NCI-H82 treated with DMSO at 0.1 percent for 48 hours (cell line): ENCODE measurements around the gene GPNMB.
"Not testable (repeated sequence)": the region's sequence is repeated elsewhere in the genome, so short reads cannot be mapped to it uniquely, and the experiment has no call there.

Experiments
- DNase-seq: peaks from one replicate; lab custom pipeline; 2025; ENCODE audit not compliant: unreplicated experiment; lab: John Stamatoyannopoulos, UW

GPNMB gene

GRCh38 chr7:23246555-23246954, at the start of gene GPNMB:
Gene GPNMB (plus strand): TSS chr7:23246775. CDS start chr7:23246858, 83 bp downstream.
- DNase-seq = no peak

- not testable (repeated sequence) for DNase-seq
Observed at GRCh38 chr7:23197745-23198144, 48.8 kb upstream of the GPNMB start.

- no peak for DNase-seq
Observed at GRCh38 chr7:23200331-23200730, 46.2 kb upstream of the GPNMB start.

- DNase-seq = no peak
Observed at GRCh38 chr7:23204241-23204640, 42.3 kb upstream of the GPNMB start.

- no peak for DNase-seq
Observed at GRCh38 chr7:23205577-23205908, 41.0 kb upstream of the GPNMB start.

- DNase-seq = no peak
Observed at GRCh38 chr7:23205909-23206767, 40.4 kb upstream of the GPNMB start.

GRCh38 chr7:23207021-23207420, 39.6 kb upstream of the GPNMB start:
- DNase-seq = no peak

GRCh38 chr7:23207884-23208283, 38.7 kb upstream of the GPNMB start:
- no peak for DNase-seq

- no peak for DNase-seq
Observed at GRCh38 chr7:23208316-23208715, 38.3 kb upstream of the GPNMB start.

GRCh38 chr7:23210506-23210905, 36.1 kb upstream of the GPNMB start:
- DNase-seq = no peak

- DNase-seq = no peak
Observed at GRCh38 chr7:23211589-23211988, 35.0 kb upstream of the GPNMB start.

GRCh38 chr7:23212395-23212794, 34.2 kb upstream of the GPNMB start:
- DNase-seq = no peak

GRCh38 chr7:23212841-23213240, 33.7 kb upstream of the GPNMB start:
- no peak for DNase-seq

GRCh38 chr7:23213755-23214154, 32.8 kb upstream of the GPNMB start:
- no peak for DNase-seq

GRCh38 chr7:23214423-23214822, 32.2 kb upstream of the GPNMB start:
- no peak for DNase-seq

GRCh38 chr7:23214938-23215337, 31.6 kb upstream of the GPNMB start:
- no peak for DNase-seq

- no peak for DNase-seq
Observed at GRCh38 chr7:23216021-23216420, 30.6 kb upstream of the GPNMB start.

- no peak for DNase-seq
Observed at GRCh38 chr7:23218196-23218595, 28.4 kb upstream of the GPNMB start.

GRCh38 chr7:23220690-23221305, 25.8 kb upstream of the GPNMB start:
- DNase-seq = no peak

- DNase-seq = no peak
Observed at GRCh38 chr7:23222439-23223030, 24.0 kb upstream of the GPNMB start.

GRCh38 chr7:23224364-23224763, 22.2 kb upstream of the GPNMB start:
- DNase-seq = not testable (repeated sequence)

GRCh38 chr7:23226844-23227450, 19.6 kb upstream of the GPNMB start:
- no peak for DNase-seq
